Spleen (tissue), 11 donors: ENCODE data around the gene LMBRD2. TPM values are rescaled to one million over a fixed set of nuclear protein-coding genes. Genes with fewer than 3 reads are reported as not detected.

Experiments
- DNase-seq: peaks from one replicate; pipeline ENCODE4 v3.0.0-alpha.2; 2020
- H3K27ac ChIP-seq, 8 donors: fragments of 200-600 bp; sonication (generic) in 7 of 8; 1 replicate in 4 of 8; 2 replicates in 4 of 8; pipeline versions ENCODE4 v1.5.0 to v1.8.0; 2016 to 2021; ENCODE audit warnings: inconsistent platforms in 4 of 8, mild to moderate bottlenecking in 4 of 8, moderate library complexity in 1 of 8
- H3K27me3 ChIP-seq, 7 donors: fragments of 200-600 bp; sonication (generic) in 6 of 7; replicated peaks in 1 of 7; 1 replicate in 4 of 7; 2 replicates in 3 of 7; pipeline versions ENCODE4 v1.5.0 to v1.8.0; 2016 to 2021; ENCODE audit warnings: inconsistent platforms in 3 of 7, mild to moderate bottlenecking in 1 of 7
- H3K36me3 ChIP-seq, 6 donors: fragments of 200-600 bp; sonication (generic) in 5 of 6; 1 replicate in 4 of 6; 2 replicates in 2 of 6; pipeline versions ENCODE4 v1.5.0 to v1.8.0; 2016 to 2021; ENCODE audit warnings: inconsistent platforms in 2 of 6
- H3K4me1 ChIP-seq, 6 donors: fragments of 200-600 bp; sonication (generic) in 5 of 6; 1 replicate in 3 of 6; 2 replicates in 3 of 6; pipeline versions ENCODE4 v1.5.0 to v1.8.0; 2016 to 2021; ENCODE audit warnings: inconsistent platforms in 3 of 6
- H3K4me3 ChIP-seq, 8 donors: fragments of 200-600 bp; sonication (generic) in 7 of 8; 1 replicate in 4 of 8; 2 replicates in 4 of 8; pipeline versions ENCODE4 v1.5.0 to v1.8.0; 2016 to 2021; ENCODE audit warnings: inconsistent platforms in 4 of 8, mild to moderate bottlenecking in 4 of 8, moderate library complexity in 2 of 8
- H3K9me3 ChIP-seq, 8 donors: fragments of 200-600 bp; sonication (generic) in 7 of 8; 1 replicate in 4 of 8; 2 replicates in 4 of 8; pipeline versions ENCODE4 v1.5.0 to v1.8.0; 2016 to 2021; ENCODE audit warnings: inconsistent platforms in 4 of 8
- POLR2A ChIP-seq, 3 donors: fragments of 450-650 bp; IDR thresholded peaks; one replicate each; pipeline ENCODE4 v1.5.1; 2017; ENCODE audit warnings: antibody characterized with exemption in 3 of 3, mild to moderate bottlenecking in 1 of 3
- POLR2AphosphoS5 ChIP-seq, 3 donors: sonication (generic); formaldehyde crosslinking; IDR thresholded peaks; one replicate each; pipeline ENCODE4 v1.5.1; 2017; ENCODE audit warnings: antibody characterized with exemption in 3 of 3
- WGBS, 5 donors: extraction: QIAGEN DNeasy Blood & Tissue Kit in 3 of 5; methylation state at CpG; one replicate each; pipeline versions ENCODE4 v1.1.5 to v1.1.7; 2013 to 2018; 5-methylcytosine and 5-hydroxymethylcytosine counted together
- intact Hi-C: fragments of 100-400 bp; cut with DNase I; formaldehyde crosslinking; loops from one replicate; pipeline ENCODE4 v1.15.0; 2023; ENCODE audit warnings: low total_unique reads
- polyA plus RNA-seq, 3 donors: library from polyadenylated mRNA; stranded (reverse); fragments of 200-250 nt; gene quantifications; one replicate each; pipeline ENCODE4 v1.2.1, GENCODE V29; 2013
- total RNA-seq, 7 donors: library from RNA; depleted of rRNA in 3 of 7; stranded (reverse); fragments of >200 nt in 3 of 7; fragmentation: NEBNext Ultra II Directional in 4 of 7; extraction: Animal tissue kit (Norgen Biotek cat#: 25700) in 4 of 7; gene quantifications; one replicate each; pipeline versions ENCODE4 v1.1.0 to v1.2.1, GENCODE V29; 2016 to 2021
- TF ChIP-seq, protein P1 (sequence below), 11 experiments: fragments of 200-600 bp in 7 of 11; fragments of 450-650 bp in 4 of 11; sonication (generic) in 4 of 11; IDR thresholded peaks in 8 of 11; conservative IDR thresholded peaks in 3 of 11; 1 replicate in 7 of 11; 2 replicates in 4 of 11; pipeline versions ENCODE4 v1.4.0 to v1.8.0; 2016 to 2021; ENCODE audit warnings: antibody characterized with exemption in 11 of 11, inconsistent platforms in 4 of 11, mild to moderate bottlenecking in 1 of 11
- donor health status: healthy with polysubstance abuse.
- donor health status: DM: no; HTN: no; CAD: no; lungs with moderate emphysema.
- donor health status: DM: no; HTN: no; CAD: no.
- donor health status: Bipolar disorder and iron deficiency.
- donor health status: healthy.
- donor health status: DM: no; HTN: no; CAD: no.
- donor health status: DM: yes; HTN: yes; CAD: no.

Gene LMBRD2
- total and polyA plus RNA-seq, 10 donors, result 1.4 to 19.5 (median 12.2) TPM

DNA sequence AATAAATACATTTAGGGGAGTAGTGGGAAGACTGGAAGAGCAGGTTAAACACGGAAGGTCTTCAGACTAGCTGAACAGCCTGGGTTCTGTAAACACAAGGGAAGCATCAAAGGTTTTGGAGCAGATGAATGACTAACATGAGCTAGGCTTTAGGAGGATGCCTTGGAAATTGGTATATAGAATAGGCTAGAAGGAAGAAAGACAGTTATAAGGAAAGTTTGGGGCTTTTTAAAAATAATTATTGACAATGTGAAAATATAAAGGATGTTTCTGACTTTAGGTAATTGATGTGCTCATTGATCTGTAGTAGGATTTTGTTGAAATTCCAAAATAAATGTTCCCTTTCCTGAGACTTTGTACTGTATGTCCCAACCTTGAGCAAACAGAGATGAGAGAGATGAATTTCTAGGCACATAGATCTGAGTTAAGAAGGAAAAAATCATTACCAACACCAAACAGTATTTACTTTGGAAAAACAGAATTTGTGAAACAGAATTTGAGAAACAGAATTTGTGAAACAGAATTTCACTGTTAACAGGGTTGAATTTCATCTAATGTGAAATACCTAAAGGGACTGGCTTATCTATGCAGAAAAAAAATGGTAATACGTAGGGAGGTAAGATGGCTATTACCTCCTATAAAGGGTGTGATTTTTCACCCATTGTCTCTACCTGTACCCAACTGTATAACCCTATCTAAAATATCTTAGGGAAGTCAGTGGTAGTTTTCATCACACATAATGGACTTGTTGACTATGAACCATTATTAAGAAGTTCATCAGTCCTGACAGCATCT, 29.1 kb upstream of the LMBRD2 start:
- Histone ChIP-seq H3K4me1 (no peaks in the 10 kb centered on the region), H3K4me3 (no peak overlapping the region), H3K27ac (no peak overlapping the region), H3K9me3 (peaks cover 0 to 4% (median 0%) of the 10 kb centered on the region in 8 donors), H3K36me3 (peaks cover 0 to 96% (median 42%) of the 10 kb centered on the region in 6 donors), H3K27me3 (no peaks in the 10 kb centered on the region)
- WGBS, 5 donors, result 94 to 98% (median 97%) methylated on average over 2 of the region's 2 CpGs
- no peak for DNase-seq
- no peak for TF ChIP-seq POLR2AphosphoS5 (IDR thresholded peaks at IDR 0.05)
- no peak for TF ChIP-seq POLR2A (IDR thresholded peaks at IDR 0.05)
- TF ChIP-seq, protein P1, sequence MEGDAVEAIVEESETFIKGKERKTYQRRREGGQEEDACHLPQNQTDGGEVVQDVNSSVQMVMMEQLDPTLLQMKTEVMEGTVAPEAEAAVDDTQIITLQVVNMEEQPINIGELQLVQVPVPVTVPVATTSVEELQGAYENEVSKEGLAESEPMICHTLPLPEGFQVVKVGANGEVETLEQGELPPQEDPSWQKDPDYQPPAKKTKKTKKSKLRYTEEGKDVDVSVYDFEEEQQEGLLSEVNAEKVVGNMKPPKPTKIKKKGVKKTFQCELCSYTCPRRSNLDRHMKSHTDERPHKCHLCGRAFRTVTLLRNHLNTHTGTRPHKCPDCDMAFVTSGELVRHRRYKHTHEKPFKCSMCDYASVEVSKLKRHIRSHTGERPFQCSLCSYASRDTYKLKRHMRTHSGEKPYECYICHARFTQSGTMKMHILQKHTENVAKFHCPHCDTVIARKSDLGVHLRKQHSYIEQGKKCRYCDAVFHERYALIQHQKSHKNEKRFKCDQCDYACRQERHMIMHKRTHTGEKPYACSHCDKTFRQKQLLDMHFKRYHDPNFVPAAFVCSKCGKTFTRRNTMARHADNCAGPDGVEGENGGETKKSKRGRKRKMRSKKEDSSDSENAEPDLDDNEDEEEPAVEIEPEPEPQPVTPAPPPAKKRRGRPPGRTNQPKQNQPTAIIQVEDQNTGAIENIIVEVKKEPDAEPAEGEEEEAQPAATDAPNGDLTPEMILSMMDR (IDR thresholded peaks at IDR 0.05 in 8 of 11, conservative IDR thresholded peaks at IDR 0.05 in 3 of 11), result no peak
- intact Hi-C loops, result no loop called here

DNA sequence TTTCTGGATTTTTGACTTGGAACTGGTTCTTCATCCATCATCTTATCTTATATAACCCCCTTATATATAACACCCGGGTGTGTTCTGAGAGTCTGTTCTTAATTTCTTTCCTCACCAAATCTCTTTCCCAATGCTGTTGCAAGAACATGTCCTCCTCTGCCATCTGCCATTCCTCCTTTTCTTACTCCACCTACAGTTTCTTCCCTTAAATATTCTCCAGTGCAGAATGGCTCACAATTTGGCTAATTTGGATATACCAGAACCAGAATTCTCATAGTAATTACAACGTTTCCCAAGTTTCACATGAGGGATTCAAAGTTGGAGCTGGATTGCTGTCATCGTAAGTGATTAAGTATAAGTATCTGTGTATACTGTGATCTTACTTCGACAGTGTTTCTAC, 28.3 kb upstream of the LMBRD2 start:
- H3K36me3 ChIP-seq, result peaks cover 0 to 96% (median 42%) of the 10 kb centered on the region in 6 donors
- intact Hi-C loops, result no loop called here
- no peaks in the 10 kb centered on the region for H3K27me3 ChIP-seq
- TF ChIP-seq POLR2AphosphoS5 (IDR thresholded peaks at IDR 0.05), result no peak
- TF ChIP-seq, protein P1 (IDR thresholded peaks at IDR 0.05 in 8 of 11, conservative IDR thresholded peaks at IDR 0.05 in 3 of 11), result no peak
- TF ChIP-seq POLR2A (IDR thresholded peaks at IDR 0.05), result no peak
- DNase-seq, result no peak
- no peak overlapping the region for H3K27ac ChIP-seq
- H3K4me3 ChIP-seq, result no peak overlapping the region
- WGBS, 5 donors, result 90 to 98% (median 93%) methylated on average over 4 of the region's 4 CpGs
- H3K4me1 ChIP-seq, result no peaks in the 10 kb centered on the region
- peaks cover 0 to 4% (median 0%) of the 10 kb centered on the region in 8 donors for H3K9me3 ChIP-seq

DNA sequence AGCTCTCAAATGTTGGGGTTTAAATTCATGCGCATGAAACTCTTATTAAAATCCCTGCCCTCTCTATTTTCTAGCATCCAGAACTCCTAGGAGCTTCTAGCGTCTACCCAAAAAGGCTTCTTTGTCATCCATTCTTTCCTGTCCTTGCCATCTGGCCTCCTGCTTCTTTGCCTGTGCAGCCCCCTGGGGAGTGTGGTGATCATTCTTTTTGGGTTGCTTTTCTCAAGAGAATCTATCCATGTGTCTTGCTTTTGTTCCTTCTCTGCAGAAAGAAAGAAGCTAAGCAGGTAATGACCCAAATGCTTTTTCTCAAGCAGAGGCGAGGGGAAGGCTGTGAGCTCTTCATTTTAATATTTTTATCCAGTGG, 26.8 kb upstream of the LMBRD2 start:
- Histone ChIP-seq H3K36me3 (peaks cover 0 to 96% (median 48%) of the 10 kb centered on the region in 6 donors), H3K9me3 (no peaks in the 10 kb centered on the region), H3K27me3 (no peaks in the 10 kb centered on the region), H3K4me3 (no peak overlapping the region), H3K27ac (no peak overlapping the region), H3K4me1 (peaks cover 0 to 10% (median 0%) of the 10 kb centered on the region in 6 donors)
- 87 to 93% (median 91%) methylated on average over 3 of the region's 3 CpGs for whole genome bisulfite sequencing, 5 donors
- intact Hi-C loops, result no loop called here
- TF ChIP-seq POLR2A (IDR thresholded peaks at IDR 0.05) (no peak), POLR2AphosphoS5 (IDR thresholded peaks at IDR 0.05) (no peak)
- TF ChIP-seq, protein P1 (IDR thresholded peaks at IDR 0.05 in 8 of 11, conservative IDR thresholded peaks at IDR 0.05 in 3 of 11), result no peak
- DNase-seq, result no peak

DNA sequence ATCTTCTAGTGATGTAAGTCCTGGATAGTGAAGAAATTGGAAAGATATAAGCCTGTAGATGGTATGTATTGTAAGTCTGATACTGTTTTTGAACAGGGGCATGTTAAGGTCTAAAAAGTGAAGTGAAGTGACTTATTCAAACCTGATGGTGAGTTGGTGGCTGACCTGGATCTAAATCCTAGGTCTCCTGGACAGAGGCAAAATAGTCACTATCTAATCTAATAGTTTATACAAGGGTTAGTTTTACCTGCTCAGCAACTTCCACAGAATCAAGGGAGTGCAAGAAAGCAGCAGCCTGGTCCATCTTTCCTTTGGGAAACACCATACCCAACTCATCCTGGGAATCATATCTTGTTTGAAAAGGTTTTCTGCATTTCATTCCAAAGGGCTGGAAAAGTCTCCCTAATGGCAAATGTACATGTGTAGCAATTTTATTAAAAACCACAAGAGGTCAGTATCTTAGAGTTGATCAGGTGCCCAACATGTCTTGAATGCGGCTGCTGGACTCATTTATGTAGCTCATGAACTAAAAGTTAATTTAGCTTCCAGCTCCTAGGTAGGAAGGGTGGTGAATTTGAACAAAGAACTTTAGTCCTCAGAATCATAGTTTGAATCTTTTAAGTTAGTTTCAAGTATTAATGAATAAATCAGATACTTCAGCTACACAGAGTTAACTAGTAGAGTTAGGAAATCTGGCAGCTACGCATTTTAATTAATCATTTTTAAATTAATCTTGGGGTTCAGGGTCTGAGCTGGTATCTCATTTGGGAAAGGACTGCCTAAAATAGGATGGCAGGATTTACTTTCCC, 26.2 kb upstream of the LMBRD2 start:
- no peak for TF ChIP-seq POLR2A (IDR thresholded peaks at IDR 0.05)
- TF ChIP-seq, protein P1 (IDR thresholded peaks at IDR 0.05 in 8 of 11, conservative IDR thresholded peaks at IDR 0.05 in 3 of 11), result peak in 8 of 11 experiments; percentile 17 to 50 (median 34)
- Histone ChIP-seq H3K36me3 (peaks cover 0 to 96% (median 53%) of the 10 kb centered on the region in 6 donors), H3K4me3 (no peak overlapping the region), H3K9me3 (no peaks in the 10 kb centered on the region), H3K4me1 (peaks cover 0 to 10% (median 0%) of the 10 kb centered on the region in 6 donors), H3K27ac (no peak overlapping the region), H3K27me3 (no peaks in the 10 kb centered on the region)
- 76 to 87% (median 78%) methylated on average over 2 of the region's 2 CpGs for WGBS, 5 donors
- intact Hi-C loops, result no loop called here
- DNase-seq, result no peak
